ENCODE results near the gene NR3C1. TPM values are rescaled to one million over a fixed set of nuclear protein-coding genes. Genes with fewer than 3 reads are reported as not detected.

NR3C1 gene
- total RNA-seq, 3 donors from 2014 or later (not counting 1 experiment from before 2014, with no cell fraction given), result 147 to 168 (median 165) TPM

DNA sequence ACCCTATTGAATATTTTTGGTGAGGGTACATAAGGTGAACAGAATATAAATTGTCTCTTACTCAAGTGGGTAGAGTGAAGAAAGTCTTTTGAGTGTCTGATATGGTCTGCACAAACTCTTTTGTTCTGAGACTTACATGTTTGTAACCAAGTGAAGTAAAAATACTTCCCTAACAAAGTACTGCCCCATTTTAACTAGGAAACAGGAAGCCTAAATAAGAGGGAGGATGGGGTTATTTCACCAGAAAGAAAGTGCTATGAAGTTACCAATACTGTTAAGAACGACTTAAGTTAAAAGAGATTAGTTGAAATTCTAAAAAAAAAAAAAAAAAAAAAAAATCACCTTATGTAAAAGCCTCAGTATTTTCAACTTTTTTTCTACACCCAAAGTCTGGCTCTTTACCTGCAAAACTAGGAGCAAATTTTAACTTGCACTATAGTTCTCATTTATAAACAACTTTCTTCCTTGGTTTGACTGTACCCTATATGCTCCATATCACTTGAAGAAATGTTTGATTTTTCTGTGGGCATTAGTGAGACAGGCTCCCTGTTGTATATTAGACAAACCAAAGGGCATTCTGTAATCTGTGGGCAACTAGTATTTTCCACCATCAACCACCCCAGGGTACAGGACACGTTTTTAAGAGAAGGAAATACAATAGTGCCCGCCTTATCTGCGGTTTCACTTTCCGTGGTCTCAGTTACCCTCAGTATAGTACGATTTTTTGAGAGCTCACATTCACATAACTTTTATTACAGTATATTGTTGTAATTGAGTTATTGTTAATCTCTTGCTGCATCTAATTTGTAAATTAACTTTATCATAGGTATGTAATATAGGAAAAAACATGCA lies 127.7 kb downstream of the NR3C1 start:
- no peaks in the 10 kb centered on the region for H3K27me3 Mint-ChIP-seq (ENCODE audit: low read depth in 2 of 2)
- peak overlapping the region; percentile 70 to 76 for H3K27ac Mint-ChIP-seq
- ATAC-seq (peak; percentile 35 to 72 (median 57)), DNase-seq (no peak)
- no peak overlapping the region for H3K27ac ChIP-seq (ENCODE audit: low read length)
- H3K9me3 Mint-ChIP-seq, result no peaks in the 10 kb centered on the region
- no peaks in the 10 kb centered on the region for H3K27me3 ChIP-seq (ENCODE audit: control insufficient read depth, insufficient read depth, low read length)
- no peak for TF ChIP-seq CTCF (IDR thresholded peaks at IDR 0.05)
- H3K4me1 ChIP-seq (ENCODE audit: control insufficient read depth, insufficient read depth, low read length), result no peaks in the 10 kb centered on the region
- intact Hi-C loops (cut with micrococcal nuclease), result no loop called here
- H3K36me3 ChIP-seq (ENCODE audit: control insufficient read depth, insufficient read depth, low read length), result peaks cover 15% of the 10 kb centered on the region
- H3K4me3 ChIP-seq (ENCODE audit: low read length), result no peak overlapping the region
- peaks cover 22 to 31% of the 10 kb centered on the region in 2 donors for H3K4me1 Mint-ChIP-seq
- 0% methylated on average over 1 of the region's 6 CpGs for WGBS (ENCODE audit: insufficient coverage)
- peak overlapping the region; percentile 71 for H3K4me3 Mint-ChIP-seq
- peaks cover 7% of the 10 kb centered on the region for H3K36me3 Mint-ChIP-seq
- H3K9me3 ChIP-seq (ENCODE audit: control insufficient read depth, insufficient read depth, low read length), result no peaks in the 10 kb centered on the region

GRCh38 chr5:143274952-143275351 lies 128.5 kb downstream of the NR3C1 start:
- H3K27ac ChIP-seq (ENCODE audit: low read length), result no peak overlapping the region
- no peak overlapping the region for H3K4me3 ChIP-seq (ENCODE audit: low read length)
- H3K9me3 ChIP-seq (ENCODE audit: control insufficient read depth, insufficient read depth, low read length), result no peaks in the 10 kb centered on the region
- no peaks in the 10 kb centered on the region for H3K27me3 Mint-ChIP-seq (ENCODE audit: low read depth in 2 of 2)
- intact Hi-C loops (cut with micrococcal nuclease), result no loop called here
- H3K27me3 ChIP-seq (ENCODE audit: control insufficient read depth, insufficient read depth, low read length), result no peaks in the 10 kb centered on the region
- H3K4me3 Mint-ChIP-seq, result peak overlapping the region; percentile 71
- TF ChIP-seq CTCF (IDR thresholded peaks at IDR 0.05), result no peak
- DNase-seq (no peak), ATAC-seq (no peak)
- peaks cover 13% of the 10 kb centered on the region for H3K36me3 ChIP-seq (ENCODE audit: control insufficient read depth, insufficient read depth, low read length)
- peaks cover 21 to 29% of the 10 kb centered on the region in 2 donors for H3K4me1 Mint-ChIP-seq
- peaks cover 7% of the 10 kb centered on the region for H3K36me3 Mint-ChIP-seq
- no peaks in the 10 kb centered on the region for H3K9me3 Mint-ChIP-seq
- peak overlapping the region; percentile 70 to 76 for H3K27ac Mint-ChIP-seq
- H3K4me1 ChIP-seq (ENCODE audit: control insufficient read depth, insufficient read depth, low read length), result no peaks in the 10 kb centered on the region
- WGBS (ENCODE audit: insufficient coverage), result 90% methylated on average over 1 of the region's 1 CpG

- no peak overlapping the region for H3K4me3 Mint-ChIP-seq
- H3K27me3 ChIP-seq (ENCODE audit: control insufficient read depth, insufficient read depth, low read length), result no peaks in the 10 kb centered on the region
- no peak for TF ChIP-seq CTCF (IDR thresholded peaks at IDR 0.05)
- H3K4me3 ChIP-seq (ENCODE audit: low read length), result no peak overlapping the region
- H3K36me3 ChIP-seq (ENCODE audit: control insufficient read depth, insufficient read depth, low read length), result no peaks in the 10 kb centered on the region
- no peaks in the 10 kb centered on the region for H3K9me3 ChIP-seq (ENCODE audit: control insufficient read depth, insufficient read depth, low read length)
- H3K27ac Mint-ChIP-seq, result no peak overlapping the region
- DNase-seq (no peak), ATAC-seq (no peak)
- peaks cover 17% of the 10 kb centered on the region in 2 donors for H3K4me1 Mint-ChIP-seq
- no peaks in the 10 kb centered on the region for H3K27me3 Mint-ChIP-seq (ENCODE audit: low read depth in 2 of 2)
- H3K9me3 Mint-ChIP-seq, result peaks cover 2 to 6% of the 10 kb centered on the region in 2 donors
- intact Hi-C loops (cut with micrococcal nuclease), result no loop called here
- no peak overlapping the region for H3K27ac ChIP-seq (ENCODE audit: low read length)
- no peaks in the 10 kb centered on the region for H3K4me1 ChIP-seq (ENCODE audit: control insufficient read depth, insufficient read depth, low read length)
- H3K36me3 Mint-ChIP-seq, result peaks cover 18% of the 10 kb centered on the region
- no CpG with 5 or more reads among the region's 2 CpGs for WGBS (ENCODE audit: insufficient coverage)
These were observed 132.1 kb downstream of the NR3C1 start for GRCh38 chr5:143271431-143271830.

All from natural killer cell (primary cell).